GM12872 (cell line): Measurements from ENCODE around the gene DFFB.

ENCODE experiments used
- TF ChIP-seq, protein P1 (sequence below): IDR thresholded peaks from 3 replicates; pipeline ENCODE4 v1.5.1; 2011; ENCODE audit warnings: low read depth, mild to moderate bottlenecking, low read length, moderate library complexity; ENCODE audit not compliant: insufficient read depth

Gene DFFB

GRCh38 chr1:3926956-3927355 is 69.7 kb downstream of the DFFB start:
- TF ChIP-seq, protein P1, sequence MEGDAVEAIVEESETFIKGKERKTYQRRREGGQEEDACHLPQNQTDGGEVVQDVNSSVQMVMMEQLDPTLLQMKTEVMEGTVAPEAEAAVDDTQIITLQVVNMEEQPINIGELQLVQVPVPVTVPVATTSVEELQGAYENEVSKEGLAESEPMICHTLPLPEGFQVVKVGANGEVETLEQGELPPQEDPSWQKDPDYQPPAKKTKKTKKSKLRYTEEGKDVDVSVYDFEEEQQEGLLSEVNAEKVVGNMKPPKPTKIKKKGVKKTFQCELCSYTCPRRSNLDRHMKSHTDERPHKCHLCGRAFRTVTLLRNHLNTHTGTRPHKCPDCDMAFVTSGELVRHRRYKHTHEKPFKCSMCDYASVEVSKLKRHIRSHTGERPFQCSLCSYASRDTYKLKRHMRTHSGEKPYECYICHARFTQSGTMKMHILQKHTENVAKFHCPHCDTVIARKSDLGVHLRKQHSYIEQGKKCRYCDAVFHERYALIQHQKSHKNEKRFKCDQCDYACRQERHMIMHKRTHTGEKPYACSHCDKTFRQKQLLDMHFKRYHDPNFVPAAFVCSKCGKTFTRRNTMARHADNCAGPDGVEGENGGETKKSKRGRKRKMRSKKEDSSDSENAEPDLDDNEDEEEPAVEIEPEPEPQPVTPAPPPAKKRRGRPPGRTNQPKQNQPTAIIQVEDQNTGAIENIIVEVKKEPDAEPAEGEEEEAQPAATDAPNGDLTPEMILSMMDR = no peak

DNA sequence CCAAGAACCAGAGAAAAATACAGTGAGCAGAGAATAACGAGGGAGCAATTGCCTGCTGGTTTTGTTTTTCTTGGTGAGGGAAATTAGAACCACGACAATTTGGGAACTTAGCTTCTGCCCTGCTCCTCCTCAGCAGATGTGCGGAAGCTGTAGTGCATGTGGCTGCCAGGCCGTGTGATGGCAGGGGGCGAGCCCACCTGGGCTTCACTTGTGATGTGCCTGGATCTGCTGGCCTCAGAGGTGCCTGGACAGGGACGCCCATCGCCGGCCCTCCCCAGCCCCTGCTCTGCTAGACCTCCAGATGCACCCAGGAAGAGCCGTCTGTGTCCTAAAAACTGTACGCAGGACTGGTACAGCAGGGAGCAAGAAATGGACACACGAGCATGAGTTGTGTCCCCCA is 71.3 kb downstream of the DFFB start:
- TF ChIP-seq, protein P1 = no peak

DNA sequence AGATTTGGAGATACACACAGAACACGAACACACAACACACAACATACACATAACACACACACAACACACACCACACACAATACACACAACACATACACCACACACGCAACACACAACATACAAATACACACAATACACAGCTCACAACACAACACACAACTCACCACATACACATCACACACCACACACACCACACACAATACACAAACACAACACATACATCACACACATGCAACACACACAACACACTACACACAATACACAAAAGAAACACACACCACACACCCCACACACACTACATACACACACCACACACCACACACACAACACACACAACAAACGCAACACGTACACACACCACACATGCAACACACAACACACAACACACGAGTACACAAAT is 71.8 kb downstream of the DFFB start:
- TF ChIP-seq, protein P1 = no peak

GRCh38 chr1:3930301-3931006 is 73.2 kb downstream of the DFFB start:
- TF ChIP-seq, protein P1 = no peak

DNA sequence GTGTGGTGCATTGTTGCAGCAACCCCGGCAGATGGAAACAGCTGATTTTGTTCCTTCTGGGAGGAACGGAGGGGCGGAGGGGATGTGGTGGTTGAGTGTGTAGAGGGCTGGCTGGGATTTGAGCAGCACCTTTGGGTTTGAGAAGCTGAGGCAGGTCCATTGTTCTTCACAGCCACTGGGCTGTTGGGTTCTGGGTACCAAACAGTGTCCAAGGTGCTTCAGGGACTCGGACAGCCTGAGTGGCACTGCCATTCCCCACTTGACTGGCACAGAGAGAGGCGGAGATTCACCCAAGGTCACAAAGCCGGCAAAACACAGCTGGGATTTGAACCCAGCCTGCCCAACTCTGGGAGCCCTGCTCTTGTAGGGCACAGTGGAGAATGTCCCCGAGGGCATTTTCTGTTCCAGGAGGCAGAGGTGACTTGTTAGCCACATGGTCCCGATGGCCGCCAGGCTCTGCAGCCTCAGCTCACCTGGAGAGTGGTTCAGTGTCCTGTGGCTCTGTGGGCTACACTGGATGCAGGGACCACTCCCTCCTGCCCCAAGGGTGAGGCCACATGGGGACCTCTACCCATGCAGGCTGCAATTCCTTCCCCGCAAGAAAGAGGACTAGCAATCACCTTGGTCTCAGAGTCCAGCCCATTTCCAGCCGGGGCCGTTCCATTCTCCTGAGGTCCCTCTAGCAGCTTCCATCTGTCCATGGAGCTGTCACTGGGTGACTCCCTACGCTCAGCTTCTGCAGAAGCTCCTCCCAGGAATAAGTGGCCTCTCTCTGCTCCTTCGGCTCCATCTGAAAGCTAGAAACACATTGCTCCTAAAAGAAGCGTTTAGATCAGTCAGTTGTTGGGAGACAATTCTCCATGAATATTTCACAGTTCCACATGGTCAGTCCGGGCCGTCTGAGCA is 74.0 kb downstream of the DFFB start:
- TF ChIP-seq, protein P1 = no peak

- TF ChIP-seq, protein P1 = no peak
Measured at GRCh38 chr1:3932156-3932919, 75.1 kb downstream of the DFFB start.
